Lung (tissue), 12 donors: ENCODE measurements around the gene NOXA1. TPM values are rescaled to one million over a fixed set of nuclear protein-coding genes. Genes with fewer than 3 reads are reported as not detected.

ENCODE experiments used
- ATAC-seq: fragments of 200-7000 bp; cut with Tn5 transposase; one replicate; pipeline ENCODE4 v1.9.1; 2020; ENCODE audit warnings: moderate number of reproducible peaks; ENCODE audit not compliant: insufficient read depth, low FRiP score
- DNase-seq, 3 donors: peaks; one replicate each; pipeline ENCODE4 v3.0.0-alpha.2; 2013 to 2017
- H3K27ac ChIP-seq, 2 donors: one replicate each; pipeline ENCODE4 v1.5.1; 2013; ENCODE audit warnings: mild to moderate bottlenecking in 2 of 2, moderate library complexity in 2 of 2, control low read depth in 1 of 2, inconsistent platforms in 1 of 2, low read depth in 1 of 2, low read length in 1 of 2
- H3K27me3 ChIP-seq, 3 donors: one replicate each; pipeline ENCODE4 v1.5.1; 2013; ENCODE audit warnings: low read length in 2 of 3; ENCODE audit not compliant: control insufficient read depth in 3 of 3, insufficient read depth in 3 of 3
- H3K36me3 ChIP-seq, 4 donors: one replicate each; pipeline ENCODE4 v1.5.1; 2013; ENCODE audit warnings: low read length in 4 of 4, mild to moderate bottlenecking in 1 of 4, moderate library complexity in 1 of 4; ENCODE audit not compliant: control insufficient read depth in 4 of 4, insufficient read depth in 4 of 4
- H3K4me1 ChIP-seq, 5 donors: one replicate each; pipeline ENCODE4 v1.5.1; 2013; ENCODE audit warnings: low read length in 5 of 5, mild to moderate bottlenecking in 2 of 5, moderate library complexity in 1 of 5; ENCODE audit not compliant: control insufficient read depth in 5 of 5, insufficient read depth in 5 of 5
- H3K4me3 ChIP-seq: one replicate; pipeline ENCODE4 v1.5.1; 2013; ENCODE audit warnings: mild to moderate bottlenecking, control low read depth, moderate library complexity
- H3K9ac ChIP-seq, 2 donors: one replicate each; pipeline ENCODE4 v1.5.1; 2013; ENCODE audit warnings: low read length in 2 of 2, control low read depth in 1 of 2; ENCODE audit not compliant: insufficient read depth in 1 of 2
- H3K9me3 ChIP-seq, 4 donors: one replicate each; pipeline ENCODE4 v1.5.1; 2013; ENCODE audit warnings: low read length in 3 of 4, mild to moderate bottlenecking in 1 of 4, moderate library complexity in 1 of 4; ENCODE audit not compliant: control insufficient read depth in 4 of 4, insufficient read depth in 3 of 4
- WGBS, 2 donors: extraction: QIAGEN DNeasy Blood & Tissue Kit; methylation state at CpG; one replicate each; pipeline ENCODE4 v1.1.7; 2013; 5-methylcytosine and 5-hydroxymethylcytosine counted together
- polyA plus RNA-seq, 2 donors: library from polyadenylated mRNA; stranded (reverse); fragments of 200-250 nt; gene quantifications; one replicate each; pipeline ENCODE4 v1.2.1, GENCODE V29; 2013
- total RNA-seq, 2 donors: library from RNA; depleted of rRNA in 1 of 2; stranded (reverse); fragments of >200 nt in 1 of 2; gene quantifications; one replicate each; pipeline ENCODE4 v1.2.1, GENCODE V29; 2014 to 2021
- TF ChIP-seq, protein P1 (sequence below): IDR thresholded peaks from 2 replicates; pipeline ENCODE4 v1.5.1; 2012; ENCODE audit warnings: mild to moderate bottlenecking; ENCODE audit errors: control extremely low read depth, extremely low read depth
- donor health status: control.
- donor health status: control.
- donor health status: Bipolar disorder and iron deficiency.
- donor health status: healthy.
- donor health status: DM: yes; HTN: yes; CAD: no.

NOXA1 gene
- total and polyA plus RNA-seq, 4 donors = 2.1 to 11.7 (median 6.6) TPM

DNA sequence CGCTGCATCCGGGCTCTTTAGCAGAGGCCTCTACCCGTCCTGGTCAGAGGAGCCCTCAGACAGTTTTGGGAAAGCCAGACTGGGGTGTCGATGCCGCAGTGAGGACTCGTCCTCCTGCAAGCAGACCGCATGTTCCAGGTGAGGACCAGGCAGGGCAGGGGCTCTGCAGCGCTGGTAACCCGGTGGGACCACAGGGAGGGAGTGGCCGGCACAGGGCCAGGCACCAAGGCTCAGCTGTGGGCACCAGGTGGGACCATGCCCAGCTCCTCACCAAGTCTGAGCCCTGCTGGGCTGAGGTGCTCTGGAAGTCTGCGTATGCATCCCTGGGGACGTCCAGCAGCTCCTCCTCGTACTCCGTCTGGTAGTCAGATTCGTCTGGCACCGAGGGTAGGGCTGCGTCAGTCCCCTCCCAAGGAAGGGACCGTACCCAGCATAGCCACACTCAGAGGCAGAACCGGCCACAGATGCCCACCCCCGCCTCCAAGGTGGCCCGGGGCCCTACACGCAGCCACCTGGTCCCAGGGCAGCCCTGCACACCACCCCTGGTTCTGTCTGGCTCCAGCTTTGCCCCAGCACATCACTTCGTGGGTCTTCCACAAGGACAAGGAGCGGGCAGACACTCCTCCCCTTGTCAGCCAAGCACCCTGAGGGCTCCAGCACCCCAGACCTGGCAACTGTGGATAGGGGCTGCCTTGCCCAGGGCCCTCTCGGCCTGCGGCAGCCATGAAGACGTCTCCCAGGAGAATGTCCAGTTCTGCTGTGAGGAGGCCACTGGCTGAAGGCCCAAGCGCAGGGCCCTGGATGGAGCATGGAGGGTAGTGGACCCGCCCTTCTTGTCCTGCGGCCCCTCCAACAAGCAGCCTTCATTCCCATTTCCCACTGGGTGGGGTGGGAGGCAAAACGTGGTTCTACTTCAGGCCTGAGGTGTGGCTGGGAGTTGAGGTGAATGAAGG lies 37.4 kb downstream of the NOXA1 start:
- 96% methylated on average over 31 of the region's 31 CpGs for WGBS, 2 donors
- Histone ChIP-seq H3K4me1 (peaks cover 0 to 18% (median 5%) of the 10 kb centered on the region in 5 donors), H3K9ac (no peak overlapping the region), H3K27me3 (no peaks in the 10 kb centered on the region), H3K9me3 (no peaks in the 10 kb centered on the region), H3K27ac (no peak overlapping the region), H3K4me3 (no peak overlapping the region), H3K36me3 (peaks cover 0 to 12% (median 3%) of the 10 kb centered on the region in 4 donors)
- TF ChIP-seq, protein P1, sequence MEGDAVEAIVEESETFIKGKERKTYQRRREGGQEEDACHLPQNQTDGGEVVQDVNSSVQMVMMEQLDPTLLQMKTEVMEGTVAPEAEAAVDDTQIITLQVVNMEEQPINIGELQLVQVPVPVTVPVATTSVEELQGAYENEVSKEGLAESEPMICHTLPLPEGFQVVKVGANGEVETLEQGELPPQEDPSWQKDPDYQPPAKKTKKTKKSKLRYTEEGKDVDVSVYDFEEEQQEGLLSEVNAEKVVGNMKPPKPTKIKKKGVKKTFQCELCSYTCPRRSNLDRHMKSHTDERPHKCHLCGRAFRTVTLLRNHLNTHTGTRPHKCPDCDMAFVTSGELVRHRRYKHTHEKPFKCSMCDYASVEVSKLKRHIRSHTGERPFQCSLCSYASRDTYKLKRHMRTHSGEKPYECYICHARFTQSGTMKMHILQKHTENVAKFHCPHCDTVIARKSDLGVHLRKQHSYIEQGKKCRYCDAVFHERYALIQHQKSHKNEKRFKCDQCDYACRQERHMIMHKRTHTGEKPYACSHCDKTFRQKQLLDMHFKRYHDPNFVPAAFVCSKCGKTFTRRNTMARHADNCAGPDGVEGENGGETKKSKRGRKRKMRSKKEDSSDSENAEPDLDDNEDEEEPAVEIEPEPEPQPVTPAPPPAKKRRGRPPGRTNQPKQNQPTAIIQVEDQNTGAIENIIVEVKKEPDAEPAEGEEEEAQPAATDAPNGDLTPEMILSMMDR = no peak
- peak in 1 of 3 donors; percentile 11 for DNase-seq
- ATAC-seq = no peak

DNA sequence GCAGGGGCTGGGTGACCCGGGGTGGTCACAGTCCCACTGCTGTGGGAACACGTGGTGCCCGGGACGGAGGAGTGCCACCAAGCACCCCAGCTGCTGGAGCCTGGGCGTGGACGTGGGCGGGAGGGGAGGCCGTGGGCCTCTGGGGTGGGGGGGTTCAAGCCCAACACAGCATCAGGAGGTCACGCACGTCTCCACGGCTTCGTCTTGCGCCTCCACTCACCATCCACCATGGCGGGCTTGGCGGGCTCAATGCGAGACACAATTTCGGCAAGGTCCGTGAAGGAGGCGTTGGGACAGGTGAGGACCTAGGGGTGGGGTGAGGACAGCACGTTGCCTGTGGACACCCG lies 38.1 kb downstream of the NOXA1 start:
- Histone ChIP-seq H3K4me3 (no peak overlapping the region), H3K27me3 (no peaks in the 10 kb centered on the region), H3K4me1 (peaks cover 0 to 18% (median 5%) of the 10 kb centered on the region in 5 donors), H3K36me3 (peaks cover 0 to 12% (median 2%) of the 10 kb centered on the region in 4 donors), H3K9ac (no peak overlapping the region), H3K27ac (no peak overlapping the region), H3K9me3 (no peaks in the 10 kb centered on the region)
- WGBS, 2 donors = 93 to 94% methylated on average over 19 to 21 of the region's 21 CpGs
- TF ChIP-seq, protein P1 = no peak
- DNase-seq (no peak), ATAC-seq (no peak)

DNA sequence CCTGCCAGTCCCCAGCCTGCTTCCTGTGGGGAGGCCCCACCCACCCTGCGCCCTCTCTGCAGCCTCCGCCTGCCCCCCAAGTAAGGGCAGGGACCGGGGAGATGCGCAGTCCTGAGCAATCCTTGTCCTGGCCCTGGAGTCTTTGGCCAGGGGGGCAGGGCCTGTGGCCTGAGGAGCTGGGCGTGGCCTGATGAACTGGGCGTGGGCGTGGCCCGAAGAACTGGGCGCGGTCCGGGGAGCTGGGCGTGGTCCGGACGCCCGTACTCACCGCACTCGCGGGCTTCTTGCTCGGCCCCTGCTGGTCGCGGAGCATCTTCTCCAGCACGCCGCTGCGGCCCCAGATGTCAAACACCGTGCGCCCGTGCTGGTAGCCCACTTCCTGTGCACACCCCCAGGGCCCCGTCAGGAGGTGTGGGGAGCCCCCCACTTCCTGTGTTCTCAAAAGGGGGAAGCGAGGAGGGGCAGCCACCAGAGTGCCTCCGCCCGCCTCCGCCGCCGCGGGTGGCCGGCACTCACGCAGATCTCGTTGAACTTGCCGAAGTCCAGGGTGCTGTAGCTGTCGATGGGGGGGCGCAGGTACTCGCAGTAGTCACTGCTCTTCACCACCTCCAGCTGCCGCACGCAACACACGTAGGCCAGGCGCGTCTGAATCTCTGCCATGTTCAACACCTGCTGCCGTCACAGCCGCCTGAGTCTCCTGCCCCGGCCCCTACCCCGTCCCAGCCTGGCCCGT lies 38.6 kb downstream of the NOXA1 start:
- H3K9me3 ChIP-seq = no peaks in the 10 kb centered on the region
- WGBS, 2 donors = 28 to 65% methylated on average over 50 to 52 of the region's 52 CpGs
- H3K9ac ChIP-seq = no peak overlapping the region
- H3K4me3 ChIP-seq = no peak overlapping the region
- TF ChIP-seq, protein P1 = no peak
- no peaks in the 10 kb centered on the region for H3K27me3 ChIP-seq
- peaks cover 0 to 18% (median 5%) of the 10 kb centered on the region in 5 donors for H3K4me1 ChIP-seq
- peaks cover 0 to 11% (median under 1%) of the 10 kb centered on the region in 4 donors for H3K36me3 ChIP-seq
- no peak overlapping the region for H3K27ac ChIP-seq
- ATAC-seq (peak; percentile 23), DNase-seq (peak in 2 of 3 donors; percentile 57 to 63)
